ENCODE measurements around the gene SPP1.

SPP1 gene

DNA sequence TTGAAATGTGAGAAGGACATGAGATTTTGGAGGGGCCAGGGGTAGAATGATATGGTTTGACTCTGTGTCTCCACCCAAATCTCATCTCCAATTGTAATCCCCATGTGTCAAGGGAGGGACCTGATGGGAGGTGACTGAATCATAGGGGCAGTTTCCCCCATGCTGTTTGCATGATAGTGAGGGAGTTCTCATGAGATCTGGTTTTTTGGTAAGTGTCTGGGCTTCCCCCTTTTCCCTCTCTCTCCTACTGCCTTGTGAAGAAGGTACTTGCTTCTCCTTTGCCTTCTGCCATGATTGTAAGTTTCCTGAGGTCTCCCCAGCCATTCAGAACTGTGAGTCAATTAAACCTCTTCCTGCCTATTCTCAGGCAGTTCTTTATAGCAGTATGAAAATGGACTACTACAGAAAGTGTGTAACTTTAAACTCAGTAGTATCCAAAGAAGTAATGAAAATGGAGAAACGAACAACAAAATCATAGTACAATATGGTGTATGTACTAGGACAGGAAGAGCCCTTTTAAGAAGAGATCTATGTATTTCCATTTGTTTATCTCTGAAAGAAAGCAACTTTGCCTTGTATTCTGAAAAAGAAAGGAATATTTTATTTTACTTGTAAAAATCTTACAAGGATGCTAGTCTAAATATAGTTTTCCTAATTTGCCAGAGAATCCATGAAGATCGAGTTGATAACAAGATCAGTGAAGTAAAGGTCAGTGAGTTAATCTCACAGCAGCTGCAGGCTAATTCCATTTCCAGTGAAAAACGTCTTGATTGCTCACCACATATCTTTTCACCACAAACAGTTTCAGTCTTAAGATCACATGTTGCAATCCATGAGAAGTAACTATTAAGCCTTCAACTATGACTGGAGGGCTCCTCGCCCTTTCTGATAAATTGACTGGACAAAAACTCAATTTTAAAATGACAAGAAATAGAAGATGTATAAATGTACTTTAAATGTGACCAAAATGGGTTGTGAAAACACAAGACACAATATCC, 52.4 kb downstream of the SPP1 start:
- DNase-seq: no peak

DNA sequence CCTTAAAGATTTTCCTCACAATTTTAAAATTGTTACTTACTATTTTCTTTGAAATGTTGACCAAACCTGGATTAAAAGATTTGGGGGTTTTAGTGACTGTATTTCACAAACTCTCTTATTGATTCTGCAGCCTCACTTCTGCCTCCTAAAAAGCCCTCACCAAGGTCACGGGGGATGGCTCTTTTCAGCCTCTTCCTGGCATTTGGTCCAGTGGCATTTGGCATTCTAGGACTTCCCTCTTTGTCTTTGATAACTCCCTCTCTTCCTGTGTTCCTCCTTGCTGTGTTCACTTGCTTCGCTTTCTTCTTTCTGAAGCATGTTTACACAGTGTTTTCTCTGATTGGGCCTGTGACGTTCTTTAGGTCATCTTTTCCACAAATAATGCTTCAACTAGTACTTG, 53.4 kb downstream of the SPP1 start:
- DNase-seq: no peak

DNA sequence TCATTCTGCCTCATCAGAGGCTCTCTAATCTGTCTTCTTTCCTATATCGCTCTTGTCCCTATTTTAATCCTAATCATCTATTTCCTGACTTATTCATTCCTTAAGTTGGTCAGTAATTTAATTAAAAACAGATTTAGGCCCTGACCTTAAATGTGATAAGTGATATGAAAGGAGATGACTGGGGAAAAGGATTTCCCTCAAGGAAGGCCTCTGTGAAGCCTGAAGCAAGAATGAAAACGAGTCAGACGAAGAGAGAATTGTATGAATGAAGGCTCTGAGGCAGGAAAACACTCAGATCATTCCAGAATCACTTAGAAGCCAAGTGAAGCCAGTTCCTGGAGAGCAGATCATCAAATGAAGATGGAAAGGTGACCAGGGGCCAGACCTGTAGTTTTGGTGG, 54.0 kb downstream of the SPP1 start:
- DNase-seq: no peak

DNA sequence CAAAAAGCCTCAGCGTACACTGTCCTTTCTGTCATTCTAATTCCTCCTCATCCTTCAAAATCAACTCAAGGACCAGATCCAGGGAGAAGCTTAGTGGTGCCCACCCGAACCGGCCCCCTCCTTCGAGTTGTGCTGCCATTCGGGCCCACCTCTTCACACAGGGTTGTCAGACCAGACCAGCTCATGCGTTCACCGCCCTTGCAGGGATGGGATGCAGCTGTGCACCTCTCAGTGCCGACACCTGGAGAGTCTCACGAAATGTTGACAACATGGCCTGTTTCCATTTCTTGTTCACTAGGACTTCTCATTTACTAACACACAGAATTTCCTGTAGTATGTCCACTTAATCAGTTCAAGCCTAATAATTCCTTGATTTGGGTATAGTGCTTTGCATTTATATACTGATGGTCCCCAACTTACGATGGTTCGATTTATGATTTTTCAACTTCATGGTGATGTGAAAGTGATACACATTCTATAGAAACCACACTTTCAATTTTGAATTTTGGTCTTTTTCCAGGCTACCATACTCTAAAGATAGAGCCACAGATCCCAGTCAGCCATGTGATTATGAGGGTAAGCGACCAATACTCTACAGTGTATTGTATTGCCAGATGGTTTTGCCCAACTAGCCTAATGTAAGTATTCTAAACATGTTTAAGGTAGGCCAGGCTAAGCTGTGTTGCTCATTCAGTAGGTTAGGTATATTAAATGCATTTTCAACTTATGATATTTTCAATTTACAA, 55.2 kb downstream of the SPP1 start:
- no peak for DNase-seq

Measured in NCI-H2081 (cell line).